Left ventricle myocardium inferior (tissue), 1 donor: Measurements from ENCODE around the gene GRK6. TPM values are rescaled to one million over a fixed set of nuclear protein-coding genes. Genes with fewer than 3 reads are reported as not detected.

Experiments used
- DNase-seq: peaks from one replicate; pipeline ENCODE4 v3.0.0-alpha.2; 2020
- H3K27ac ChIP-seq: fragments of 200-600 bp; replicated peaks from 2 replicates; pipeline ENCODE4 v1.8.0; 2021
- H3K27me3 ChIP-seq: fragments of 200-600 bp; 2 replicates; pipeline ENCODE4 v1.8.0; 2021; ENCODE audit warnings: low read depth
- H3K36me3 ChIP-seq: fragments of 200-600 bp; 2 replicates; pipeline ENCODE4 v1.8.0; 2021
- H3K4me1 ChIP-seq: fragments of 200-600 bp; 2 replicates; pipeline ENCODE4 v1.8.0; 2021
- H3K4me3 ChIP-seq: fragments of 200-600 bp; 2 replicates; pipeline ENCODE4 v1.8.0; 2021; ENCODE audit warnings: mild to moderate bottlenecking, moderate library complexity
- H3K9me3 ChIP-seq: fragments of 200-600 bp; replicated peaks from 2 replicates; pipeline ENCODE4 v1.8.0; 2021
- CTCF ChIP-seq: fragments of 200-600 bp; IDR thresholded peaks from 2 replicates; pipeline ENCODE4 v1.8.0; 2021; ENCODE audit warnings: antibody characterized with exemption, mild to moderate bottlenecking, borderline replicate concordance
- intact Hi-C: fragments of 100-400 bp; cut with micrococcal nuclease; formaldehyde crosslinking; loops from one replicate; pipeline ENCODE4 v1.11.0; 2022
- long read RNA-seq: library from polyadenylated mRNA; unstranded; transcript quantifications from one replicate; pipeline ENCODE4 v2.0.0, GENCODE V29; 2021
- total RNA-seq: library from RNA; stranded (reverse); fragmentation: NEBNext Ultra II Directional; extraction: Animal tissue kit (Norgen Biotek cat#: 25700); gene quantifications from one replicate; pipeline ENCODE4 v1.2.1, GENCODE V29; 2021
- donor health status: DM: no; HTN: yes; CAD: no; lungs with severe emphysema.

The GRK6 gene
- 15.6 TPM for total RNA-seq
- long read RNA-seq, transcript GRK6-201 (16 exons, 2,939 nt) = major isoform, 37 of 63 reads
- long read RNA-seq, transcript GRK6-211 (16 exons, 2,571 nt) = minor isoform, 12 of 63 reads
- long read RNA-seq, partial matches to known transcripts = 3 of 63 reads
- long read RNA-seq, other reads (novel, unspliced or antisense) = 9 of 63 reads

- peaks cover 39% of the 10 kb centered on the region for H3K4me1 ChIP-seq
- intact Hi-C loops = no loop called here
- peak within 1 kb of the TSS; percentile 96 for H3K27ac ChIP-seq
- H3K4me3 ChIP-seq = peak within 1 kb of the TSS; percentile 81
- H3K9me3 ChIP-seq = no peaks in the 10 kb centered on the region
- DNase-seq = peak; percentile 32
- H3K27me3 ChIP-seq = no peaks in the 10 kb centered on the region
- TF ChIP-seq CTCF = no peak
- H3K36me3 ChIP-seq = peaks cover 5% of the 10 kb centered on the region
Measured at GRCh38 chr5:177426566-177427210, at the start of gene GRK6. Gene GRK6 (plus strand): TSS chr5:177426676. CDS start chr5:177426846, 170 bp downstream.

- intact Hi-C loops = no loop called here
- no peak for TF ChIP-seq CTCF
- no peaks in the 10 kb centered on the region for H3K4me1 ChIP-seq
- no peaks in the 10 kb centered on the region for H3K36me3 ChIP-seq
- peaks cover 51% of the 10 kb centered on the region for H3K27me3 ChIP-seq
- no peak for DNase-seq
- no peak overlapping the region for H3K27ac ChIP-seq
- H3K9me3 ChIP-seq = no peaks in the 10 kb centered on the region
- no peak overlapping the region for H3K4me3 ChIP-seq
Measured at GRCh38 chr5:177377851-177378776, 48.4 kb upstream of the GRK6 start.

GRCh38 chr5:177378884-177379883, 47.3 kb upstream of the GRK6 start:
- no peaks in the 10 kb centered on the region for H3K9me3 ChIP-seq
- no peak for DNase-seq
- no peak overlapping the region for H3K4me3 ChIP-seq
- H3K27ac ChIP-seq = no peak overlapping the region
- H3K36me3 ChIP-seq = no peaks in the 10 kb centered on the region
- TF ChIP-seq CTCF = no peak
- peaks cover 60% of the 10 kb centered on the region for H3K27me3 ChIP-seq
- H3K4me1 ChIP-seq = no peaks in the 10 kb centered on the region
- intact Hi-C loops = no loop called here

GRCh38 chr5:177380805-177381126, 45.7 kb upstream of the GRK6 start:
- Histone ChIP-seq H3K4me3 (no peak overlapping the region), H3K27me3 (peaks cover 64% of the 10 kb centered on the region), H3K27ac (no peak overlapping the region), H3K9me3 (no peaks in the 10 kb centered on the region), H3K36me3 (no peaks in the 10 kb centered on the region), H3K4me1 (no peaks in the 10 kb centered on the region)
- TF ChIP-seq CTCF = no peak
- DNase-seq = no peak
- intact Hi-C loops = no loop called here
